ENCODE measurements around the gene DOK7.

DOK7 gene

DNA sequence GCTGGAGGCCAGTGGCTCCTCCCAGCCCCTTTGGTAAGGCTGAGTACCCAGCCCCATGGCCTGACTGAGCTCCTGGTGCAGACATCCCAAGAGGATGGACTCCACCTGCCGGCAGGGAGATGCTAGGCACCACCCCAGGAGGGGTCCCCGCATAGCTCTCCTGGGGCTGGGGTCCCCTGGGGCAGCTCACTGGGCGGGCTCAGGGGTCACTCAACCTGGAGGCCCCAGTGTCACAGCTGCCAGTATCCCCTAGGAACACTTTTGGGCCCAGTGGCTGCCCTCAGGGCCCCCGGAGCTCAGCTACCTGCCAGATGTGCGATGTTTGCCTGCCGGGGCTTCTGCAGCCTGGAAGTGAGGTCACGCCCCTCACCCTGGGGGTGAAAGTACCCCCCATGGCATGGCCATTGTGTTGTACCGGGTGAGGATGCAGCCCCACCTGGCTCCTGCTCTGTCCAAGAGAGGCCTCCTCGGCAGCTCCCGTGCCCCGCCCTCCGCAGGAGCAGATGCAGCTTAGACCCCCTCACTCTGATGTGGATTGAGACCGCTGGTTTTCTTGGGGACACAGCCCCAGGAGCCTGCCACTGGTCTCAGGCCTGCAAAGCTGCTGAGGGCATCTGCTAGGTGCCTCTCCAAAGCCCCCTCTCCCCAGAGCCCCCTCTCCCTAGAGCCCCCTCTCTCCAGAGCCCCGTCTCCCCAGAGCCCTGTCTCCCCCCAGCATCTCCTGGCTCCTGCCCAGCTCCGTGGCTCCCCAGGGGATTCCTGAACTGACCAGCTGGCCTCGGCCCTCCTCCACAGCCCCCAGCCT lies 28.0 kb upstream of the DOK7 start:
- DNase-seq (ENCODE audit: low read depth): no peak
- TF ChIP-seq, protein P1, sequence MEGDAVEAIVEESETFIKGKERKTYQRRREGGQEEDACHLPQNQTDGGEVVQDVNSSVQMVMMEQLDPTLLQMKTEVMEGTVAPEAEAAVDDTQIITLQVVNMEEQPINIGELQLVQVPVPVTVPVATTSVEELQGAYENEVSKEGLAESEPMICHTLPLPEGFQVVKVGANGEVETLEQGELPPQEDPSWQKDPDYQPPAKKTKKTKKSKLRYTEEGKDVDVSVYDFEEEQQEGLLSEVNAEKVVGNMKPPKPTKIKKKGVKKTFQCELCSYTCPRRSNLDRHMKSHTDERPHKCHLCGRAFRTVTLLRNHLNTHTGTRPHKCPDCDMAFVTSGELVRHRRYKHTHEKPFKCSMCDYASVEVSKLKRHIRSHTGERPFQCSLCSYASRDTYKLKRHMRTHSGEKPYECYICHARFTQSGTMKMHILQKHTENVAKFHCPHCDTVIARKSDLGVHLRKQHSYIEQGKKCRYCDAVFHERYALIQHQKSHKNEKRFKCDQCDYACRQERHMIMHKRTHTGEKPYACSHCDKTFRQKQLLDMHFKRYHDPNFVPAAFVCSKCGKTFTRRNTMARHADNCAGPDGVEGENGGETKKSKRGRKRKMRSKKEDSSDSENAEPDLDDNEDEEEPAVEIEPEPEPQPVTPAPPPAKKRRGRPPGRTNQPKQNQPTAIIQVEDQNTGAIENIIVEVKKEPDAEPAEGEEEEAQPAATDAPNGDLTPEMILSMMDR (conservative IDR thresholded peaks at IDR 0.05; ENCODE audit: low read length): no peak
- H3K4me3 ChIP-seq (ENCODE audit: low read length): no peak overlapping the region

DNA sequence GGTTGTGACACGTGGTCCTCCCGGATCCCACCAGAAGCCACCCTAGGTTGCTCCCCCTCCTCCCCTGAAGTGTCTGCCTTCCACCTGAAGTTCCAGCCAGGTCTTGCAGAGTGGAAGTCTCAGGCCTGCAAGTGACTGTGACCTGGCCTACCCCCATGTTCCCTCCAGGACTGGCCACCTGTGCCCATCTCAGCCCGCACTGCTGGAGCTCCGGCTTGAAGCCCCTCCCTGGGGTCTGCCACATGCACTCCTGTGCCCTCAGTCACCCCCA lies 27.5 kb upstream of the DOK7 start:
- no peak overlapping the region for H3K4me3 ChIP-seq (ENCODE audit: low read length)
- DNase-seq (ENCODE audit: low read depth): no peak
- TF ChIP-seq, protein P1 (conservative IDR thresholded peaks at IDR 0.05; ENCODE audit: low read length): no peak

- TF ChIP-seq, protein P1 (conservative IDR thresholded peaks at IDR 0.05; ENCODE audit: low read length): no peak
- no peak overlapping the region for H3K4me3 ChIP-seq (ENCODE audit: low read length)
- DNase-seq (ENCODE audit: low read depth): no peak
These were observed 26.9 kb upstream of the DOK7 start for GRCh38 chr4:3436048-3436797.

DNA sequence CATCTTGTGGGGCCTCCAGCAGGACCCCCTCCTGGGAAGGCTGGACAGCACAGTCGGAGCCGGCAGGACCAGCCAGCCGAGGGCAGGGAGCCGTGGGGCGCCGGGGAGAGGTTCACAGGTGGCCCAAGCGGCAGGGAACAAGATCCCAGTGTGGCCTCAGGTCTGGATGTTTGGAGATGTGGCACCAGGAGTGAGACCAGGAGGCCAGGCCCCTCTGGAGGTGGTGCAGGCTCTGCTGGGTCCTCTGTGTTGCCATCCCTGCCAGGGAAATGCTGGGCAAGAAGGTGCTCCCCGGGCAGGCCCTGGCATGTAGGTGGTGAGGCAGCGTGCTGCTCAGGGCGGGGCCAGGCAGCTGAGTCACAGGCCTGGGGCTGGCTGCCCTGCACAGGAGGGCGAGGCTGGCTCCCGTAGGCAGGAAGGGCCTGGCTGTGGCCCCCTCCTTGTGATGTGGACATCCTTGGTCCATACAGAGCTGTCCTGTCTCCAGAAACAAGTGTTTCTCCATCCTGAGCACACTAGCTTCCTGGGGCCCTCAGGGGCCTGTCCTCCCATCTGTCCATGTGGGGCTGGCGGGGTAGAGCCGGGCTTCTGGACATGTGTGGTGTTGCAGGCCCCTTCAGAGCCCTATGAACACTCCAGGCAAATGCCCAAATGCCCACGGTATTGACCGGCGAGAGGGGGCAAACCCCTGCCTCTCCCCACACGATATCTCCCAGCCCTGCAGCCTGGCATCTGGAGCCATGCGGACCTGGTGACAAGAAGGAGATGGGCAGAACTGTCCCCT lies 26.1 kb upstream of the DOK7 start:
- no peak overlapping the region for H3K4me3 ChIP-seq (ENCODE audit: low read length)
- peak; percentile 62 for DNase-seq (ENCODE audit: low read depth)
- TF ChIP-seq, protein P1 (conservative IDR thresholded peaks at IDR 0.05; ENCODE audit: low read length): no peak

- no peak for DNase-seq (ENCODE audit: low read depth)
- H3K4me3 ChIP-seq (ENCODE audit: low read length): no peak overlapping the region
- TF ChIP-seq, protein P1 (conservative IDR thresholded peaks at IDR 0.05; ENCODE audit: low read length): no peak
These were observed 25.5 kb upstream of the DOK7 start for GRCh38 chr4:3437582-3437936.

DNA sequence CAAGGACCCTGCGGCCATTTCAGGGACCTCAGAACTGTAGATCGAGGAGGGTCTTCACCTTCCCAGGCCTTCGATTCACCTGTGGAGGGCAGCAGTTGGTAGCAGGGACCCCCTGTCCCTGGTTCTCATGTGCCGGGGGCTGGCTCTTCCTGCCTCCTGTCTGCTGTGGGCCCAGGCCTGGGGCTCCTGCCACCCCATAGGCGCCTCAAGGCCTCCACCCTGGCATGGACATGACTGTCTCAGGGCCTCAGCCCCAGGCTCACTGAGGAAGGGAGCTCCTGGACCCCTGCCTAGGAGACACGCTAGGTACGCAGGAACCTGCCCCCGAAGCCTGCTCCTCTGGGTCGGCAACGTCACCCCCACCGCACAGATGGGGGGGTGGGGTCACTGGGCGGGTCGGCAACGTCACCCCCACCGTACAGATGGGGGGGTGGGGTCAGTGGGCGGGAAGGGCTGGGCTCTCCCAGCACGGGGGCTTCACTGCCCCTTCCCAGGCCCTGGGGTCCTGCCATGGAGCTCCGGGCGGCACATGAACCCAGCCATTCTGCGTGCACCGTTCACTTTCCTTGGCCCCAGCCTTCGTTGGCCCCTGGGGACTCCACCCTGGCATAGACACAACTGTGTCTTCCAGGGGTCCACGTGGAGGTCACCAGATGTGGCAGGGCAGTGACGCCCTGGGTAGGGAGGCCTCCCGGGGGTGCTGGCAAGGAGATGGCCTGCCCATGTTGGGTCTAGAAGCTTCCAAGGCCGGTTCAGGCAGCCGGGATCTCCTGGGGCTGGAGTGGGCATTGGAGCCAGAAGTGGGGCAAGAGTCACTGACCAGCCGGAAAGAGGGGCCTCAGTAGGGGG lies 24.9 kb upstream of the DOK7 start:
- H3K4me3 ChIP-seq (ENCODE audit: low read length): no peak overlapping the region
- no peak for DNase-seq (ENCODE audit: low read depth)
- TF ChIP-seq, protein P1 (conservative IDR thresholded peaks at IDR 0.05; ENCODE audit: low read length): no peak
